Heart left ventricle (tissue), 13 donors: ENCODE measurements around the gene STK24.

Experiments used
- CTCF ChIP-seq, 12 donors: fragments of 200-600 bp; sonication (generic) in 4 of 12; IDR thresholded peaks; one replicate each; pipeline versions ENCODE4 v1.5.0 to v1.8.0; 2018 to 2022; ENCODE audit warnings: antibody characterized with exemption in 12 of 12, mild to moderate bottlenecking in 5 of 12
- POLR2A ChIP-seq, 2 donors: fragments of 450-650 bp; IDR thresholded peaks; one replicate each; pipeline ENCODE4 v1.6.1; 2017; ENCODE audit warnings: antibody characterized with exemption in 2 of 2, mild to moderate bottlenecking in 2 of 2, moderate library complexity in 2 of 2
- donor health status: ischemic (EF 13 %, LVEDD 7.1; RV severe dilation, severe dysfunction).
- donor health status: DM: no; HTN: yes; CAD: no.
- donor health status: DM: no; HTN: no; CAD: no.
- donor health status: ischemic (EF 25% LVEDD 6.9; RV normal size, moderate dysfunction).
- donor health status: ischemic (EF 25% LVEDD 5.7; RV mildly dilated, moderate dysfunction).
- donor health status: ischemic (EF 35%, LVEDD 5.7; RV mildly dilated, moderate dysfunction).
- donor health status: nonischemic (EF 11% LVEDD 7.7; RV severe dilation, severe dysfunction).
- donor health status: DM: yes; HTN: yes; CAD: no.
- donor health status: PGD.
- donor health status: ischemic (EF 29% LVEDD 5.4; RV normal size, mild dysfunction).
- donor health status: nonischemic (EF 23%, LVEDD 6.1; RV moderate dilation, normal function).

- TF ChIP-seq POLR2A (IDR thresholded peaks at IDR 0.05) (no peak), CTCF (IDR thresholded peaks at IDR 0.05) (no peak)
Observed at GRCh38 chr13:98606296-98606695, 29.4 kb upstream of the STK24 start.
